Activated naive CD4-positive, alpha-beta T cell treated with anti-CD3 and anti-CD28 coated beads for 36 hours (primary cell): ENCODE measurements around the gene DYNLRB1. TPM values are rescaled to one million over a fixed set of nuclear protein-coding genes. Genes with fewer than 3 reads are reported as not detected.

Experiments
- CTCF ChIA-PET: fragments of 350-600 bp; sonication (Branson Sonifier 250); formaldehyde crosslinking; loops from one replicate; lab custom pipeline; 2021; ENCODE audit warnings: antibody characterized with exemption; lab: Charles Lee
- DNase-seq: peaks from one replicate; pipeline ENCODE4 v3.0.0-alpha.2; 2020
- H3K27ac Mint-ChIP-seq: one replicate; pipeline ENCODE4 v1.8.0; 2021; ENCODE audit warnings: mild to moderate bottlenecking, mixed read lengths
- H3K27me3 Mint-ChIP-seq: one replicate; pipeline ENCODE4 v1.8.0; 2021; ENCODE audit warnings: low read depth, mixed read lengths
- H3K36me3 Mint-ChIP-seq: one replicate; pipeline ENCODE4 v1.8.0; 2021; ENCODE audit warnings: low read depth, mixed read lengths
- H3K4me1 Mint-ChIP-seq: one replicate; pipeline ENCODE4 v1.8.0; 2021; ENCODE audit warnings: low read depth, mixed read lengths
- H3K4me3 Mint-ChIP-seq: one replicate; pipeline ENCODE4 v1.8.0; 2021; ENCODE audit warnings: mild to moderate bottlenecking, moderate library complexity, mixed read lengths
- H3K9me3 Mint-ChIP-seq: one replicate; pipeline ENCODE4 v1.8.0; 2021; ENCODE audit warnings: mixed read lengths
- intact Hi-C: fragments of 100-400 bp; cut with micrococcal nuclease; formaldehyde crosslinking; loops from one replicate; pipeline ENCODE4 v1.15.1; 2023
- total RNA-seq, 2 experiments: library from RNA; stranded (reverse); gene quantifications; one replicate each; pipeline ENCODE4 v1.2.3, GENCODE V29; 2021

Gene DYNLRB1
- total RNA-seq, 2 experiments from 2014 or later = 81.9 to 92.9 TPM

DNA sequence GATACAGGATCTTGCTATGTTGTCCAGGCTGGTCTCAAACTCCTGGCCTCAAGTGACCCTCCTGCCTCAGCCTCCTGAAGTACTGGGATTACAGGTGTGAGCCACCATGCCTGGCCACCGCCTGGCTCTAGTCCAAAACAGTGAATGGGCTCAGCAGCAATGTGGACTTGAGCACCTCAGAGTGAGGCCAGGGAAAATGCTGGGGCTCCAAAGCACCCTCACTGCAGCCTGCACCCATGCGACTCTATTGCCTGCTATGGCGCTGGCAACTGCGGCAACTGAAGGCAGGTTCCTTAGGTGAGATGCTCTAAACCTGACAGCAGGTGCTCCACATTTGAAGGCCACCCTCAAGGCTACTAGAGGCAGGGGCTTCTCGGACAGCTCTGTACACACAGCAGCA, 68.8 kb downstream of the DYNLRB1 start:
- peaks cover 18% of the 10 kb centered on the region for H3K36me3 Mint-ChIP-seq
- H3K27ac Mint-ChIP-seq = peak overlapping the region; percentile 7
- peaks cover 23% of the 10 kb centered on the region for H3K4me1 Mint-ChIP-seq
- no peak for DNase-seq
- H3K9me3 Mint-ChIP-seq = no peaks in the 10 kb centered on the region
- no peak overlapping the region for H3K4me3 Mint-ChIP-seq
- CTCF ChIA-PET = no interaction called here
- intact Hi-C loops = no loop called here
- no peaks in the 10 kb centered on the region for H3K27me3 Mint-ChIP-seq

DNA sequence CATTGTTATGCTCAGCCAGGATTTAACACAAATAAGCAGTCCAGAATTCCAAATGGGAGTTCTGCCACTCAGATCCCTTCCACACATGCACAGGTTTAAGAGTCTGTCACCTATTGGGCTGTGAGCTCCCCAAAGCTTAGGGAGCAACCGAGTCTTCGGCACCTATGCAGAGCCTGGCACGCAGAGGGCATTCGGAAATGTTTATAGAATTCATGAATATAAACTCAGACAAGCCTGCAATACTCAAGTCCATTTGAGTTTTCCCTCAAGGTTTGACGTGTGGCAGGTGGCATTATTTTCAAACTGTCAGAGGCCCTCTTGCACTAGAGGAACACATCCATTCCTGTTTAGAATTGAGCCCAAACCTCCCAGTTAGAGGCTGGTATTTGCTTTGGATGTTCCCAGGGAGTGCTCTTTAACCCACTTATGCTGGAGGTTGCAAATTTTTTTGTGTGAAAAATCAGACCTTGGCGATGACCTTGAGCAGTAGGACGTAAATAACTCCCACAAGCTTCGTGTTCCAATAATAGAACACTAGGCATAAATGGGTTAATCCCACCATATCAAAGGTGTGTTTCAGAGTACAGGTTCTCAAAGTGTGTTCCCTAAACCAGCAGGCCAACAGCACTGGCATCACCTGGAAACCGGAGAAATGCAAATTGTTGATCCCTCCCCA, 70.4 kb downstream of the DYNLRB1 start:
- H3K36me3 Mint-ChIP-seq = peaks cover 10% of the 10 kb centered on the region
- H3K27me3 Mint-ChIP-seq = no peaks in the 10 kb centered on the region
- intact Hi-C loops = no loop called here
- no peak for DNase-seq
- H3K4me1 Mint-ChIP-seq = peaks cover 7% of the 10 kb centered on the region
- no peak overlapping the region for H3K4me3 Mint-ChIP-seq
- H3K9me3 Mint-ChIP-seq = no peaks in the 10 kb centered on the region
- no peak overlapping the region for H3K27ac Mint-ChIP-seq
- CTCF ChIA-PET = no interaction called here

Other genes with a start within 250 kb of the DYNLRB1 start
- 100 to 1,000 TPM; 258 to 261 TPM for gene AHCY, start 213.1 kb upstream of the DYNLRB1 start, total RNA-seq
- gene ITCH, start 153.1 kb upstream of the DYNLRB1 start, total RNA-seq = 10 to 100 TPM; 35.3 to 40.0 TPM
- 1 to 10 TPM; 1.6 to 1.7 TPM for gene MAP1LC3A, start 42.3 kb downstream of the DYNLRB1 start, total RNA-seq
- 10 to 100 TPM; 18.8 to 18.9 TPM for gene PIGU, start 160.7 kb downstream of the DYNLRB1 start, total RNA-seq
- 1 to 10 TPM; 1.9 TPM for gene TP53INP2, start 187.9 kb downstream of the DYNLRB1 start, total RNA-seq